ENCODE measurements around the gene GPM6B.

DNA sequence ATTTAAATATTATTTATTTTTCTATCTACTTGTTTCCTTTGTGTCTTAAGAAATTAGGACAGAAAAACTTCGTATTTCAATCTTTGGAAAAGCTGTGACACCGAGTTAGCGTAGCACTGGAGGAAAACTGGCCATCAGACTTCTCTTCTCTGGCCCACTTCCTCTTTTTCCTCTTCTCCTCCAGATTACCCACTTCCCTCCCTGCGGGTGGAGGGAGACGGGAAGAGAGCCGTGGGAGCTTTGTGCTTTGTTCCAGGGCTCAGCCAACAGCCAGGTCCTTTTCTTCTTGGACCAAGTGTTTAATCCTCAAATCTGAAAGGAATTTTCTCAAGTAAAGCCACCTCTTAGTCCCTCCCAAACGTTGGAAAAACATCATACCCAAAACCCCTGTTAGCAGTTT, 52.6 kb downstream of the GPM6B start:
- TF ChIP-seq POLR2A (IDR thresholded peaks at IDR 0.05; ENCODE audit: low read length): no peak
- TF ChIP-seq GATA1 (IDR thresholded peaks at IDR 0.05; ENCODE audit: low read depth, low read length): no peak
